ENCODE results near the gene OR7A17. TPM values are rescaled to one million over a fixed set of nuclear protein-coding genes. Genes with fewer than 3 reads are reported as not detected.

OR7A17 gene
- not detected in 2 replicates for total RNA-seq
- long read RNA-seq = 0 reads

DNA sequence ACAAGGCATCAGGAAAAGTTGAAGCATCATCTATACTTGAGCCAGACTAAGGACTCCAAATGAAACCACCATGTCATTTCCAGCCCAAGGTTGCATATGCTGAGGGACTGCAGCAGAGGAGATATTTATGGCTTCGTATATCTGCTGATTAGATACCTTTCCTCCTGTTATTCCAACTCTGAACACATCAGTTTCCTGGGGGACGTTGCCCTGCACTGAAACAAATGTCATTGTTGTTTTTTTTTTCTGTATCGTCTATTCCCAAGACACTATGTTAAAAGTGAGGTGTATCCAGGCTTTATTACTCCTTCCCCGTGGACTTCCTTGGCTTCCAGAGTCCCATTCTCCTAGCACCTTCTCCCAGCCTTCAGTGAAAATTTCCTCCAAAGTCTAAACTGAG, at the start of gene OR7A17:
TSS of gene OR7A17 (minus strand) at position 101 of the 400 bp plus-strand sequence. CDS start 4,777 bp downstream, outside the sequence.
- Mint-ChIP-seq H3K4me3 (ENCODE audit: unreplicated experiment) (no peak within 1 kb of the TSS), H3K4me1 (ENCODE audit: unreplicated experiment) (peaks cover 5% of the 10 kb centered on the region), H3K27ac (ENCODE audit: unreplicated experiment) (no peak within 1 kb of the TSS), H3K36me3 (ENCODE audit: unreplicated experiment) (no peaks in the 10 kb centered on the region), H3K27me3 (ENCODE audit: unreplicated experiment) (peaks cover 12% of the 10 kb centered on the region), H3K9me3 (ENCODE audit: unreplicated experiment) (no peaks in the 10 kb centered on the region)
- TF ChIP-seq, protein P1, sequence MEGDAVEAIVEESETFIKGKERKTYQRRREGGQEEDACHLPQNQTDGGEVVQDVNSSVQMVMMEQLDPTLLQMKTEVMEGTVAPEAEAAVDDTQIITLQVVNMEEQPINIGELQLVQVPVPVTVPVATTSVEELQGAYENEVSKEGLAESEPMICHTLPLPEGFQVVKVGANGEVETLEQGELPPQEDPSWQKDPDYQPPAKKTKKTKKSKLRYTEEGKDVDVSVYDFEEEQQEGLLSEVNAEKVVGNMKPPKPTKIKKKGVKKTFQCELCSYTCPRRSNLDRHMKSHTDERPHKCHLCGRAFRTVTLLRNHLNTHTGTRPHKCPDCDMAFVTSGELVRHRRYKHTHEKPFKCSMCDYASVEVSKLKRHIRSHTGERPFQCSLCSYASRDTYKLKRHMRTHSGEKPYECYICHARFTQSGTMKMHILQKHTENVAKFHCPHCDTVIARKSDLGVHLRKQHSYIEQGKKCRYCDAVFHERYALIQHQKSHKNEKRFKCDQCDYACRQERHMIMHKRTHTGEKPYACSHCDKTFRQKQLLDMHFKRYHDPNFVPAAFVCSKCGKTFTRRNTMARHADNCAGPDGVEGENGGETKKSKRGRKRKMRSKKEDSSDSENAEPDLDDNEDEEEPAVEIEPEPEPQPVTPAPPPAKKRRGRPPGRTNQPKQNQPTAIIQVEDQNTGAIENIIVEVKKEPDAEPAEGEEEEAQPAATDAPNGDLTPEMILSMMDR (IDR thresholded peaks at IDR 0.05) = no peak
- DNase-seq (ENCODE audit: extremely low spot score, unreplicated experiment) = no peak

DNA sequence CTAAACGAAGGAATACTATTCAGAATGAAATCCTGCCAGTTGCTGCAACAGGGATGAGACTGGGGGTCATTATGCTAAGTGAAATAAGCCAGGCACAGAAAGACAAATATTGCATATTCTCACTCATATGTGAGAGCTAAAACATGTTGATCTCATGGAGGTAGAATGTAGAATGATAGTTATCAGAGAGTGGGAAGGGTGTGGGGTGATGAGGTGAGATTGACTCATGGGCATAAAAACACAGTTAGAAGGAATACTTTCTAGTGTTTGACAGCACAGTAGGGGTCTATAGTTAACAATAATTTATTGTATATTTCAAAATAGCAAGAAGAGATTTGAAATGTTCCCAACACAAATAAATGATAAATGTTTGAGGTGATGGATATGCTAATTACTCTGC, 47.6 kb upstream of the OR7A17 start:
- no peaks in the 10 kb centered on the region for H3K4me1 Mint-ChIP-seq (ENCODE audit: unreplicated experiment)

DNA sequence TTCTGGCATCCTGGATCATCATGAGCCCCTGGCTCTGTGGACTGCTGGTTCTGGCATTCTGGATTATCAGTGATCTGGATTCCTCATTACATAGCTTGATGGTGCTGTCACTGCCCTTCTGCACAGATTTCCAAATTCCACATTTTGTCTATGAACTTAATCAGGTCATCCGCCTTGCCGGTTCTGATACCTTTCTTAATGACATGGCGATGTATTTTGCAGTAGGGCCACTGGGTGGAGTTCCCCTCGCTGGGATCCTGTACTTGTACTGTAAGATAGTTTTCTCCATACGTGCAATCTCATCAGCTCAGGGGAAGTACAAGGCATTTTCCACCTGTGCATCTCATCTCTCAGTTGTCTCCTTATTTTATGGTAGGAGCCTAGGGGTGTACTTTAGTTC, 30.9 kb upstream of the OR7A17 start:
- Mint-ChIP-seq H3K27me3 (ENCODE audit: unreplicated experiment) (no peaks in the 10 kb centered on the region), H3K9me3 (ENCODE audit: unreplicated experiment) (no peaks in the 10 kb centered on the region), H3K4me1 (ENCODE audit: unreplicated experiment) (no peaks in the 10 kb centered on the region), H3K27ac (ENCODE audit: unreplicated experiment) (no peak overlapping the region), H3K36me3 (ENCODE audit: unreplicated experiment) (no peaks in the 10 kb centered on the region), H3K4me3 (ENCODE audit: unreplicated experiment) (no peak overlapping the region)
- TF ChIP-seq, protein P1 (IDR thresholded peaks at IDR 0.05) = no peak
- no peak for DNase-seq (ENCODE audit: extremely low spot score, unreplicated experiment)

More for the DNA sequence above, 47.6 kb upstream of the OR7A17 start:
- peaks cover 2% of the 10 kb centered on the region for H3K9me3 Mint-ChIP-seq (ENCODE audit: unreplicated experiment)
- peaks cover 3% of the 10 kb centered on the region for H3K27me3 Mint-ChIP-seq (ENCODE audit: unreplicated experiment)
- no peaks in the 10 kb centered on the region for H3K36me3 Mint-ChIP-seq (ENCODE audit: unreplicated experiment)
- H3K27ac Mint-ChIP-seq (ENCODE audit: unreplicated experiment) = no peak overlapping the region
- DNase-seq (ENCODE audit: extremely low spot score, unreplicated experiment) = no peak
- TF ChIP-seq, protein P1 (IDR thresholded peaks at IDR 0.05) = no peak
- no peak overlapping the region for H3K4me3 Mint-ChIP-seq (ENCODE audit: unreplicated experiment)

DNA sequence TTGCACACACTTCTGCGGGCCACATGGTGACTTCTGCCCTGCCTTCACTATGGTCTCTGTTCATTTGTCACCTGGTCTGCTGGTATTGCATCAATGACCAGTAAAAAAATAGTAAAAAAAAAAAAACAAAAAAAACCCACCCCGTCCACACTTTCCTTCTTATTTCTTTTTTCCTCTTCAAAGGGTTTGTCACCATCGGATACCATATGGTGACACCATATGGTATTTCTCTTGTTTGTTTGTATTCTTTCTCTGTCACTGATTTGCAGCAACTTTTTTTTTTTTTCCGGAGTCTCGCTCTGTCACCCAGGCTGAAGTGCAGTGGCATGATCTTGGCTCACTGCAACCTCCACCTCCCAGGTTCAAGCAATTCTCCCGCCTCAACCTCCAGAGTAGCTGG, 29.2 kb upstream of the OR7A17 start:
- Mint-ChIP-seq H3K4me3 (ENCODE audit: unreplicated experiment) (no peak overlapping the region), H3K36me3 (ENCODE audit: unreplicated experiment) (no peaks in the 10 kb centered on the region), H3K27ac (ENCODE audit: unreplicated experiment) (no peak overlapping the region), H3K4me1 (ENCODE audit: unreplicated experiment) (no peaks in the 10 kb centered on the region), H3K9me3 (ENCODE audit: unreplicated experiment) (no peaks in the 10 kb centered on the region), H3K27me3 (ENCODE audit: unreplicated experiment) (no peaks in the 10 kb centered on the region)
- TF ChIP-seq, protein P1 (IDR thresholded peaks at IDR 0.05) = no peak
- DNase-seq (ENCODE audit: extremely low spot score, unreplicated experiment) = no peak

DNA sequence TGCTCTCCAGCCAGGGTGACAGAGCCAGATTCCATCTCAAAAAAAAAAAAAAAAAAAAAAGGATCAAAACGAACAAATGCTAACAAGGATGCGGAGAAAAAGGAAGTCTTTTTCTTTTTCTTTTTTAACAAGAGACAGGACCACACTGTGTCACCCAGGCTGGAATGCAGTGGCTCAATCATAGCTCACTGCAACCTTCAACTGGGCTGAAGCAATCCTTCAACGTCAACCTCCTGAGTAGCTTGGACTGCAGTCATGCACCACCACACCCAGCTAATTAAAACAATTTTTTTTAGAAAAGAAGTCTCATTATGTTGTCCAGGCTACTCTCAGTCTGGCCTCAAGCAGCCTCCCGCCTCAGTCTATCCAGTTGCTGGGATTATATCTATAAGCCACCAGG, 20.8 kb upstream of the OR7A17 start:
- no peak for DNase-seq (ENCODE audit: extremely low spot score, unreplicated experiment)
- no peak overlapping the region for H3K27ac Mint-ChIP-seq (ENCODE audit: unreplicated experiment)
- no peaks in the 10 kb centered on the region for H3K9me3 Mint-ChIP-seq (ENCODE audit: unreplicated experiment)
- no peaks in the 10 kb centered on the region for H3K27me3 Mint-ChIP-seq (ENCODE audit: unreplicated experiment)
- no peaks in the 10 kb centered on the region for H3K4me1 Mint-ChIP-seq (ENCODE audit: unreplicated experiment)
- H3K4me3 Mint-ChIP-seq (ENCODE audit: unreplicated experiment) = no peak overlapping the region
- H3K36me3 Mint-ChIP-seq (ENCODE audit: unreplicated experiment) = no peaks in the 10 kb centered on the region
- TF ChIP-seq, protein P1 (IDR thresholded peaks at IDR 0.05) = no peak

Measured in osteocyte (in vitro differentiated cells).